Epithelial cell of esophagus (primary cell): ENCODE results near the gene FXYD7.

Experiments used
- DNase-seq: peaks from one replicate; pipeline ENCODE4 v3.0.0; 2010; ENCODE audit warnings: low read depth
- H3K4me3 ChIP-seq: 2 replicates; pipeline ENCODE4 v1.5.1; 2011; ENCODE audit warnings: mild to moderate bottlenecking, low read length, control low read depth
- TF ChIP-seq, protein P1 (sequence below): IDR thresholded peaks from 2 replicates; pipeline ENCODE4 v1.5.1; 2011; ENCODE audit warnings: low read depth, mild to moderate bottlenecking, low read length, control low read depth, inconsistent platforms; ENCODE audit not compliant: insufficient read depth; ENCODE audit errors: missing control alignments

The FXYD7 gene

DNA sequence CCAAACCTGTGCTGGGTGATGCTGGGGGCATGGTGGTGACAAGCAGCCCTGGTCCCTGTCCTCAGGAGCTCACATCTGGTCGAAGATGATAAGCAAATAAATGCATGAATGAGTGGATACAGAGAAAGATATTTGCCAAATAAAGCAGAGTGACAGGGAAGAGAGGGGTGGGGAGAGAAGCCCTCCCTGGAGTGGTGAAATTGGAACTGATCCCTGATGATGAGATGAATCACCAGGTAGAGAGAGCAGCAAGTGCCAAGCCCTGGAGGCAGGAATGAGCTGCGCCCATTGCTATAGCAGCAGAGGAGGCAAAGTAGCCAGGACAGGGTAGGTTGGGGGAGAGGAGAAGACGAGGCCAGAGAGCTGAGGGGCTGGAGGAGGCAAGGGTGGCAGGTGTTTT, 25.1 kb downstream of the FXYD7 start:
- TF ChIP-seq, protein P1, sequence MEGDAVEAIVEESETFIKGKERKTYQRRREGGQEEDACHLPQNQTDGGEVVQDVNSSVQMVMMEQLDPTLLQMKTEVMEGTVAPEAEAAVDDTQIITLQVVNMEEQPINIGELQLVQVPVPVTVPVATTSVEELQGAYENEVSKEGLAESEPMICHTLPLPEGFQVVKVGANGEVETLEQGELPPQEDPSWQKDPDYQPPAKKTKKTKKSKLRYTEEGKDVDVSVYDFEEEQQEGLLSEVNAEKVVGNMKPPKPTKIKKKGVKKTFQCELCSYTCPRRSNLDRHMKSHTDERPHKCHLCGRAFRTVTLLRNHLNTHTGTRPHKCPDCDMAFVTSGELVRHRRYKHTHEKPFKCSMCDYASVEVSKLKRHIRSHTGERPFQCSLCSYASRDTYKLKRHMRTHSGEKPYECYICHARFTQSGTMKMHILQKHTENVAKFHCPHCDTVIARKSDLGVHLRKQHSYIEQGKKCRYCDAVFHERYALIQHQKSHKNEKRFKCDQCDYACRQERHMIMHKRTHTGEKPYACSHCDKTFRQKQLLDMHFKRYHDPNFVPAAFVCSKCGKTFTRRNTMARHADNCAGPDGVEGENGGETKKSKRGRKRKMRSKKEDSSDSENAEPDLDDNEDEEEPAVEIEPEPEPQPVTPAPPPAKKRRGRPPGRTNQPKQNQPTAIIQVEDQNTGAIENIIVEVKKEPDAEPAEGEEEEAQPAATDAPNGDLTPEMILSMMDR: peak; percentile 32
- H3K4me3 ChIP-seq: no peak overlapping the region
- DNase-seq: peak; percentile 93

DNA sequence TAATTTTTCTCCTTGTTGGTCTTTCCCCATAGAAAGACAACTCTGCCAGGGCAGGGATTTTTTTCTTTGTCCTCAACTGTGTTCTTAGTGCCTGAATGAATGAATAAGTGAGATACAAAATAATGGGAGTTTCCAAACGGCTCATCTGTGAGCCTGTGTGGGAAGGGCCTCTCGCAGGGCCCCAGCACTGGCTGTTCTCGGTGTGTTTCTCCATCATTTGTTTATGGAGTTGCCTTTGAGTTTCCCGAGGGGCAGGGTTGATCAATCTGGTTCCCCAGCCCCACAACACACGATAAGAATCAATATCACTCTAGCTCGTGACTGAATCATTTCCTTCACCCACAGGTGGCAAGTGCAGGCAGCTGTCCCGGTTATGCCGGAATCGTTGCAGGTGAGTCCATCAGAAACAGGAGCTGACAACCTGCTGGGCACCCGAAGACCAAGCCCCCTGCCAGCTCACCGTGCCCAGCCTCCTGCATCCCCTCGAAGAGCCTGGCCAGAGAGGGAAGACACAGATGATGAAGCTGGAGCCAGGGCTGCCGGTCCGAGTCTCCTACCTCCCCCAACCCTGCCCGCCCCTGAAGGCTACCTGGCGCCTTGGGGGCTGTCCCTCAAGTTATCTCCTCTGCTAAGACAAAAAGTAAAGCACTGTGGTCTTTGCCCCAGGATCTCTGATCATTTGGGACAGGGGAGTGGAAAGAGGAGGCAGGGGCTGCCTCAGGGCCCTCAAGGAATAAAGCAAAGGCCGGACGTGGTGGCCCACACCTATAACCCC, 26.4 kb downstream of the FXYD7 start:
- no peak overlapping the region for H3K4me3 ChIP-seq
- TF ChIP-seq, protein P1: no peak
- DNase-seq: peak; percentile 42

DNA sequence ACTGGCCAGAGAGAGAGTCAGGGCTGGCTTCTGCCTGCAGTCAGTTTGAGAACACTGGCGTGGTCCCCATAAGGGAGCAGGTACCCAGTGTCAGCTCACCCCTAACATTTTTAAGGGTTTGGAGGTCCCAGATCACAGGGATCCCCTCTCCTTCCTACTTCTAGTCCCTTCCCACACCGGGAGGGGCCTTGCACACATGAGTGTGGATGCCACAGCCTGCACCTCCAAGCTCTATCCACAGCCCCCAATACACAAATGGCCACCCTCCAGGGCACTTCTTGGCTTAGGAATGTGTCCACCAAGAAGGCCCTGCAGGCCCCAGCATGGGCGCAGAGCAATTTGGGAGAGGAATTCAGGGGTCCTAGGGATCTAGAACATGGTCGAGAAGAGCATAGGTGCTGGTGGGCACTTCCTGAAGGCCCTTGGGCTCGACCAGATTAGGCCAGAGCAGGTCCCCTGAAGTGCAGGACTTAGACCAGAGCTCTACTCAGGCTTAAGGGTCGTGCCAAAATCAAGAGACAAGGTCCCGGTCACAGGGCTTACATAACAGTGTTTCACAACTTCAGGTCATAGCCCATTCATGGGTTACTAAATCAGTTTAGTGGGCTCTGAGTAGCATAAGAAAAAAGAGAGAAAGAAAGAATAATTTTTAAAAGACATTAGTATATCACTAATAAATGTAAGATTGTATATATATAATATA, 27.5 kb downstream of the FXYD7 start:
- no peak for DNase-seq
- TF ChIP-seq, protein P1: no peak
- H3K4me3 ChIP-seq: no peak overlapping the region

DNA sequence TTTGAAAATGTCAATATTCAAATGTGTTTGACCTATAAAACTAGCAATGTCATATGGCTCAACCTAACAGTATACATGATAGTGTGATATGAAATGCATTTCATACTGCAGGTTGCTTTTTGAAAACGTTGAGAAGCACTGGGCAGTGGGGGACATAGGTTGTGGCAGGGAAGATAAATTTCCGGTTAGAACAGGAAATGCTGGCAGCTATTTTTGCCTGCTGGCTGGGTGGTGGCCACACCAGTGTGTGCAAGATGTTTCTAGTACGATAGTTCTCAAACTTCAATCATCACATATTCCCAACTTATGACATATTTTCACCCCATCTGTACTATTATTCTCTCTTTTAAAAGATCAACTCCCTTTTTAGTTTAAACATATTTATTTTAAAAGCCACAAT, 28.7 kb downstream of the FXYD7 start:
- DNase-seq: no peak
- TF ChIP-seq, protein P1: no peak
- H3K4me3 ChIP-seq: no peak overlapping the region

DNA sequence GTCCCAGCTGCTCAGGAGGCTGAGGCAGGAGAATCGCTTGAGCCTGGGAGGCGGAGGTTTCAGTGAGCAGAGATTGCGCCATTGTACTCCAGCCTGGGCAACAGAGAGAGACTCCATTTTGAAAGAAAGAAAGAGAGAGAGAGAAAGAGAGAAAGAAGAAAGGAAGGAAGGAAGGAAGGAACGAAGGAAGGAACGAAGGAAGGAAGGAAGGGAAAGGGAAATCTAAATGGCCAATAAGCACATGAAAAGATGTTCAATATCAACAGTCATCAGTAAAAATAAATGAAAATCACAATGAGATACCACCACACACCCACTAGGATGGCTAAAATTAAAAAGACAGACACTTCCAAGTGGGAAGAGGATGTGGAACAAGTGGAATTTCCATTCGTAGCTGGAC, 31.2 kb downstream of the FXYD7 start:
- no peak for DNase-seq
- TF ChIP-seq, protein P1: no peak
- H3K4me3 ChIP-seq: no peak overlapping the region

DNA sequence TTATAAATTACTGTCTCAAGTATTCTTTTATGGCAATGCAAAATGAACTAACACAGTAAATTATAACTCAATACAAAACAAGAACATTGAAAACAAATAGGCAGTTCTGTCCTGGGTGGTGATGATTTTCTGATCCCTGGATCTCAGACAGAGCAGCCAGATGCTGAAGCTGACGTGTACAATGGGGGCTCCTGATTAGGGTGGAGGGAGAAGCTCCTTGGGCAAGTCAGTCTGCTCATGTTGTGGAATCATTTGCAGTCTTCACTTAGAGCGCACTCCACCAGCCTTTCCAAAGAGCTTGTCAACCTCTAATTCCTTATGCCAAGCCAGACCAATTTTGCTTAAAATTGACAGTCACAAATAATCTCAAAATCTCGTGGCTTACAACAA, 33.1 kb downstream of the FXYD7 start:
- H3K4me3 ChIP-seq: no peak overlapping the region
- no peak for DNase-seq
- TF ChIP-seq, protein P1: no peak
